Left hindlimb (tissue), 1 donor: Measurements from ENCODE around the gene MRPL4.
"Not testable (repeated sequence)": the region's sequence is repeated elsewhere in the genome, so short reads cannot be mapped to it uniquely, and the experiment has no call there.

Experiments
- DNase-seq: peaks from one replicate; pipeline ENCODE4 v3.0.0-alpha.2; 2018

MRPL4 gene

DNA sequence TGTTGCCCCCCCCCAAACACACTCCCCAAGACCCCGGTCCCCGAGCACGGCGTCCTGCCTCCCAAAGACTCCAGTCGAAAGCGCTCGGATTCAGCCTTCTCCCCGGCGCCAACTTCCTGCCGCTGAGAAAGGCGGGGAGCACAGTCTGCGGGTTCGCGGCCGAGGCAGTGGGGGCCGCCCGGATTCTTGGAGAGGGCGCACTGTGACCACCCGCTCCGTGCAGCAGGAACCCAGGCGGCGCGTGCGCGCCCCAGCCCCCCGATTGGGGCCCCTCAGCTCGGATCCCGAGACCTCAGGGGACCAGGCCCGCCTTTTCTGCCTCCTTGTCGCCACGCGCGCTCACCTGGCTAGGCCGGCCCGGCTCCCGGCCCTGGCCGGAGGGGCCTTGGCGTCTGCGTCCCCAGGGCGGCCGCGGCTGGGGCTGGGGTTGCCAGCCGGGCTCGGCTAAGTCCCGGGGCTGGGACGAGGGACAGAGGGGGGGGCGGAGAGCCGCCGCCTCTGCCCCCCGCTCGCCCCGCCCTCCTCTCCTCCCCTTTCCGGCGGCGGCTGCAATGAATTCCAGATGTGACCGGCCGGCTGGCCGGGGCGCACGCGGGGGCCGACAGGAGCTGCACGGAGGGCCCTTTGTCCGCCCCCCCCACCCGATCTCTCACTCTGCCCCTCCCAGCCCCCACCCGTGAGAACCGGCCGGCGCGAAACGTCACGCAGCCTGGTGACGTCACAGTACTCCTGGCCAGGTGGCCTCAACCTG is 21.0 kb upstream of the MRPL4 start, which contains the start of gene S1PR2:
Gene S1PR2, minus strand, starts transcription at position 471 of the 751 bp plus-strand sequence. CDS start 6,426 bp downstream, outside the sequence.
- peak; percentile 92 for DNase-seq

DNA sequence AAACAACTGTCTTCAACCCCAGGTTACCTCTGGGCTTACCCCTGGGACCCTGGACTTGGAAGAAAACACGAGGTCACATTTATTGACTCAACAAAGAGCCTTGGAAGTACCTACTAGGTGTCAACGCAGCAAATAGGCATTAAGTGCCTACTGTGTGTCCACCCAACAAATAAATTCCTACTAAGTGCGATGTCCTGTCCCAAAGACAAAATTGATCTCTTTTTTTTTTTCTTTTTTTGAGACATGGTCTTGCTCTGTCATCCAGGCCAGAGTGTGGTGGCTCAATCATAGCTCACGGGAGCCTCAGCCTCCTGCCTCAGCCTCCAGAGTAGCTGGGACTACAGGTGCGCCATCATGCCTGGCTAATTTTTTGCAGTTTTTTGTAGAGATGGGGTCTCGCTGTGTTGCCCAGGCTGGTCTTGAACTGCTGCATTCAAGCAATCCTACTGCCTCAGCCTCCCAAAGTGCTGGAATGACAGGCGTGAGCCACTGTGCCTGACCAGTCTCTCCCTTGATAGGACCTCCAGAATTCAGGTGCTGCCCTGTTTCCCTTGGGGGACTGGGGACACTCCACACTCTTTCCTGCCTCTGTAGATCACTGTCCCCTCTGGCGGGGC is 20.3 kb upstream of the MRPL4 start:
- no peak for DNase-seq

DNA sequence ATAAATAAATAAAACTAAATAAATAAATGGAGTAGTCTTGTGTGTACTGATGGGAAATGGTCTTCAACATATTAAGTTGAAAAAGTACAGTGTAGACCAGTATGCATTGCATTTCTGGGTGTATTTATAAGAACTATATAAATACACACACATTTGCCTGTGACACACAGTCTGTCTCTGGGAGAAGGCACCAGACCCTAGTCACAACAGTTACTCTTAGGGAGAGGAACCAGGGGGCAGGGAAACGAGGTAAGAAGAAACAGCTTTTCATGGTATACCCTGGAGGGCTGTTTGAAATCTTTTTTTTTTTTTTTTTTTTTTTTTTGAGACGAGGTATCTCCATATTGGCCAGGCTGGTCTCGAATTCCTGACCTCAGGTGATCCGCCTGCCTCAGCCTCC is 18.1 kb upstream of the MRPL4 start:
- DNase-seq: no peak

DNA sequence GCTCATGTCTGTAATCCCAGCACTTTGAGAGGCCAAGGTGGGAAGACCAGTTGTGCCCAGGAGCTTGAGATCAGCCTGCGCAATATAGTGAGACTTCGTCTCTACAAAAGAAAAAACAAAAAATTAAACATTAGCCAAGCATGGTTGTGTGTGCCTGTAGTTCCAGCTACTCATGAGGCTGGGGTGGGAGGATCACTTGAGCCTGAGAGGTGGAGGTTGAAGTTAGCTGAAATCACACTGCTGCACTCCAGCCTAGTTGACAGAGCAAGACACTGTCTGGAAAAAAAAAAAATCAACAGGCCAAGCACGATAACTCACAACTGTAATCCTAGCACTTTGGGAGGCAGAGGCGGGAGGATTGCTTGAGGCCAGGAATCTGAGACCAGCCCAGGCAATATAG is 17.0 kb upstream of the MRPL4 start:
- no peak for DNase-seq

DNA sequence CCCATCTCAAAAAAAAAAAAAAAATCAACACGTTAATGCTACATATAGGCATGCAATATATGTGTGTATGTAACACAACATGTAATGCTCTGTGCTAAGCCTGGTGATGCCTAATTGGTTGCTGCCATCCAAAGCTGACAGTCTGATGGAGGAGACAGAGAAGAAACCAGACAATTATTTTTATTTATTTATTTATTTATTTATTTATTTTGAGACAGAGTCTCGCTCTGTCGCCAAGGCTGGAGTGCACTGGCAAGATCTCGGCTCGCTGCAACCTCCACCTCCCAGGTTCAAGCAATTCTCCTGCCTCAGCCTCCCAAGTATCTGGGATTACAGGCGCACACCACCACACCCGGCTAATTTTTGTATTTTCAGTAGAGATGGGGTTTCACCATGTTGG is 16.6 kb upstream of the MRPL4 start:
- DNase-seq: not testable (repeated sequence)

DNA sequence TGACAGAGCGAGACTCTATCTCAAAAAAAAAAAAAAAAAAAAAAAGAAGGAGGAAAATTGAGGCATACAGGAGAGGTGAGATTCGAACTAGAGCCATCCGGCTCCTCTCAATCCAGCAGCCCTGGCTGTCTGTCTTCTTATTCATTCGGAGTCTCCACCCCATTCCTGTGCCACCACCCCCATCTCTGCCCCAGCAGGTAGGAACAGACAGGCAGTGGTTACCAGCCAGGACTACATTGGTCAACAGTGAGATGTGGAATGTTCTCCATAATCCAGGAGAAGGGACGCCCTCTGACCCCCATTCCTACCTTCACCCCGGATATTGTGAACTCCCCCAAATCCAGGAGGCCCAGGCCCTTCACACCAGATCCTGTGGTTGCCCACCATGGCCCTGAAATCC is 14.3 kb upstream of the MRPL4 start:
- DNase-seq: no peak

DNA sequence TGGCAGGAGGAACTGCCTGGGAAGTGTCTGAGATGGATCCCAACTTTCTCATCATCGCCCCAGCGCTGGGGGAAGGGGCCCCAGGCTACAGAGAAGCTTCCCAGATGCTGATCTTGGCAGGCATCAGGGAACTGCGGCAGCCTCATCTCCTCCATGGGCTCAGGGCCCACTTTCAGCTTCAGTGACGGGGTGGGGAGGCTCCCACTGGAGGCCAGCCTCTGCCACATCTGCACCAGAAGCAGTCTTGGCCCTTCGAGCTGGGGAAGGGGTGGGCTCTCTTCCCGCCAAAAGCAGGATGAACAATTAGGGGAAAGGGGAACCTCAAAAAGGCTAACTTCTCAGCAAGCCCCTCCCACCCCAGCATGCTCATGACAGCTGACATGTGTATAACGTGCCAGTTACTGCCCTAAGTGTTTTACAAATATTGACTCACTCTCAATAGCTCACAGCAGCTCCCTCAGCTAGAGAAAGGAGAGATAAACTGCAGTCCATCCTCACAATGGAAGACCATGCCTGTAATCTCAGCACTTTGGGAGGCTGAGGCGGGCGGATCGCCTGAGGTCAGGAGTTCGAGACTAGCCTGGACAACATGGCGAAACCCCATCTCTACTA is 13.7 kb upstream of the MRPL4 start:
- DNase-seq: peak; percentile 92

DNA sequence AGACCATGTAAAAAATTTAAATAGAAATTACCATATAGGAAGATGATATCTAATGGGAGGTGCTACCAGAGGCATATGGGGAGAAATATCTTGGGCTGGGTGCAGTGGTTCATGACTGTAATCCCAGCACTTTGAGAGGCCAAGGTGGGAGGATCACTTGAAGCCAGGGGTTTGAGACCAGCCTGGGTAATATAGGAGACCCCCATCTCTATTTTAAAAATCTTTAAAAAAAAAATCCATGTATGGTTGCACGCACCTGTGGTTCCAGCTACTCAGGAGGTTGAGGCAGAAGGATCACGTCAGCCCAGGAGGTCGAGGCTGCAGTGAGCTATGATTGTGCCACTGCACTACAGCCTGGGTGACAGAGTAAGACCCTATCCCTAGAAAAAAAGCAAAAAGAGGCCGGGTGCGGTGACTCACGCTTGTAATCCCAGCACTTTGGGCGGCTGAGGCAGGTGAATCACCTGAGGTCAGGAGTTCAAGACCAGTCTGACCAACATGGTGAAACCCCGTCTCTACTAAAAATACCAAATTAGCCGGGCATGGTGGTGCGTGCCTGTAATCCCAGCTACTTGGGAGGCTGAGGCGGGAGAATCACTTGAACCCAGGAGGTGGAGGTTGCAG is 10.1 kb upstream of the MRPL4 start:
- DNase-seq: not testable (repeated sequence)

DNA sequence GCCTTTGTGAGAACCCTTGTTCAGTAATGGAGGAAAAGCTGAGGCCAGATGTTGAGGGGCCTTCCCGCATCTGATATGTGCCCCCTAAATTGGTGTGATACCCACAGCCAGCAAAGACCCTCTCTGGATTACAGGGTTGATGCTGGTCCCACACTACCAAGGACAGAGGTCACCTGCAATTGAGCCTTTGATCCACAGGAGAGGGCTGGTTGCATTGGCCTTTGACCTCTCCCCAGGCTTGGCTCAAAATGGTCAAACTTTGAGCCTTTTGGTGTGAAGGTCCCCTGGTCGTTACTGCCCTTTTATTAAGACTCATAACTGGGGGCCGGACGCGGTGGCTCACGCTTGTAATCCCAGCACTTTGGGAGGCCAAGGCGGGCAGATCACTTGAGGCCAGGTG is 8.4 kb upstream of the MRPL4 start:
- DNase-seq: no peak

DNA sequence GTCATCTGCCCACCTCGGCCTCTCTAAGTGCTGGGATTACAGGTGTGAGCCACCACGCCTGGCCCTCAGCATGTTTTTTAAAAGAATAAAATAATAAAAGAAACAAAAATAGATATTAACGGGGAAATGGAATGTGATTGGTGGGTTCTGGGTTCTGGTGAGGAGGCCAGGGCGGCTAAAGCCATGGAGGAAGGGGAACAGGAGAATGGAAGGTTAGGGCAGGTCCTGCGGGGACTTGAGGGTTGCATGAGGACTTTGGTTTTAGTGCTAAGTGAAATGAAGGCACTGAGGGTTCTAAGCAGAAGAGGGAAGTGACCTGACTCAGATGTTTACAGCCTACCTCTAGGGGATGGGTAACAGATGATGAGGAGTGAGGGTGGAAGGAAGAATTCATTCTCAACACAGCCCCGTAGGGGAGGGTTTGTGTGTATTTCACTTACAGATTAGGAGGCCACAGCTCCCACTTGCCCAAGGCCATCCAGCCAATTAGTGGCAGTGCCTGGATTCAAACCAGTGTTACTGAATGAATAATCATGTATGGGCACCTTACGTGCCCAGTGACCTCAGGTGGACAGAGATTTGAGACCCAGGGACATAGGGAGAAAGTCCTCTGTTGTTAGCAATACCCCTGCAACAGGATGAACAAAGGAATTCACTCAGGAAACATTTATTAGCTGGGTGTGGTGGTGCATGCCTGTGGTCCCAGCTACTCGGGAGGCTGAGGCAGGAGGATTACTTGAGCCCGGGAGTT is 6.7 kb upstream of the MRPL4 start:
- DNase-seq: no peak

DNA sequence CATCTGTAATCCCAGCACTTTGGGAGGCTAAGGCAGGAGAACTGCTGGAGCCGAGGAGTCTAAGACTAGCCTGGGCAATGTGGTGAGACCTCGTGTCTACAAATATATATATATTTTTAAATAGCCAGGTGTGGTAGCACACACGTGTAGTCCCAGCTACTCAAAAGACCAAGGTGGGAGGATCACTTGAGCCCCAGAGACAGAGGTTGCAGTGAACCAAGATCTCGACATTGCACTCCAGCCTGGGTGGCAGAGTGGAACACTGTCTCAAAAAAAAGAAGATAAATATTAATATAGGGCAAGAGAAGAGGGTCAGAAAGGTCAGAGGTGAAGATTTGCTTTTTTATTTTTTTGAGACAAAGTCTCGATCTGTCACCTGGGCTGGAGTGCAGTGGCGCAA is 5.5 kb upstream of the MRPL4 start:
- DNase-seq: no peak

DNA sequence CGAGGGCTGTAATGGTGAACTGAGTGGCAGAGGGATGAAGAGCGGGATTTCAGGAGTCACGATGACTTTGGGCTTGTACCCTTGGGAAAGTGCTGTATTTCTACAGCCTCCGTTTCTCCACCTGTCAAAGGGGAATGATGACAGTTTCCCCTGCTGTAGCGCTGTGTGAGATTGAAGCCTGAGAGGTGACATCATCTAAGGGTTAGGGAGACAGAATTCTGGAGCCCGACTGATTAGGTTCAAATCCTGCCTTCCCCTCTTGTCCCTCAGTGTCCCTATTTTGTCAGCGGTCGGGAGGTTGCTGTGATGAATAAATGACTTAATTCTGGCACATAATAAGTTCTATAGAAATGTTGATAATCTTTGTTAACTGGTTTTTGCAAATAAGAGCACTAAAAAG is 693 bp downstream of the MRPL4 start:
- no peak for DNase-seq

DNA sequence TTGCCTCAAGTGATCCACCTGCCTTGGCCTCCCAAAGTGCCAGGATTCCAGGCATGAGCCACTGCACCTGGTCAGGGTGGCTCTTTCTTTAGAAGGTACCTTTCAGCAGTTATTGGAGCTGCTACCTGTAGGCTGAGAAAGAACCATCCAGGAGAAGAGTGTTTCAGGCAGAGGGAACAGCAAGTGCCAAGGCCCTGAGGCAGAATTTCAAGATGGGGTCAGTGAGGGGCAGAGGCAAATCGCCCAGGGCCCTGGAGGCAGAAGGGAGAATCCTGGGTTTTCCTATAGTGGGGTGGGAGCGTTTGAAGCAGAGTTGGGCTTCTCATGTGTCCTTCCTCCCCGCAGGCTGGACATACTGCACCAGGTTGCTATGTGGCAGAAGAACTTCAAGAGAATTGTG is 2.2 kb downstream of the MRPL4 start:
- DNase-seq: no peak

DNA sequence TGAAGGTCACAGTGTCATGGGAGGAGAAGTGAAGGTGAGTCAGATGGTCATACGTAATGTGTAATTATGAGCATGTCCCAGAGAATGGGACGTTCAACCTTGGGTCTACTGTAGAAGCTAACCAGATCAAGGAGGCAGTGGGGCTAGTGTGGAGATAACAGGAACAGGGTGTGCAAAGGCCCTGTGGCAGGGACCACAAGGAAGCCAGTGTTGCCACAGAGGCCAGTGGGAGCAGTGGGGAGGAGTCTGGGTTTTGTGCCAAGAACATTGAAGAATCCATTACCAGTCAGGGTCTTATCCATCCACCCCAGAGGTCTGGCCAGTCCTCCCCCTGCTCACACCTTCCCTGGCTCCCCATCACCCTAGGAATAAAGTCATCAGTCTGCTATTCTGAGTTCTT is 3.3 kb downstream of the MRPL4 start:
- no peak for DNase-seq

DNA sequence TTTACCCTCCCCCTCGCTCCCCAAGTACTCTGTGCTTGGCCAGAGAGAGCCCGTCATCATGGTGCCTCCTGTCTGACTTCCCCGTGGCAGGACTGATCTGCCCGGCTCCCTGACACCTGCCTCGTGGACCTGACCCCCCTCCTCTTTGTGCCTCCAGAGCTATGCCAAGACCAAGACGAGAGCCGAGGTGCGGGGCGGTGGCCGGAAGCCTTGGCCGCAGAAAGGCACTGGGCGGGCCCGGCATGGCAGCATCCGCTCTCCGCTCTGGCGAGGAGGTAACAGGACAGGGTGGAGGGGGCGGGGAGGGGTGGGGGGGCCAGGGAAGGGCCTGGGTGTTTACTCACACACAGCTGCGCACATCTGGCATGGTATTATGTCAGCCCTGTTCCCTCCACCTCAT is 4.5 kb downstream of the MRPL4 start:
- no peak for DNase-seq

DNA sequence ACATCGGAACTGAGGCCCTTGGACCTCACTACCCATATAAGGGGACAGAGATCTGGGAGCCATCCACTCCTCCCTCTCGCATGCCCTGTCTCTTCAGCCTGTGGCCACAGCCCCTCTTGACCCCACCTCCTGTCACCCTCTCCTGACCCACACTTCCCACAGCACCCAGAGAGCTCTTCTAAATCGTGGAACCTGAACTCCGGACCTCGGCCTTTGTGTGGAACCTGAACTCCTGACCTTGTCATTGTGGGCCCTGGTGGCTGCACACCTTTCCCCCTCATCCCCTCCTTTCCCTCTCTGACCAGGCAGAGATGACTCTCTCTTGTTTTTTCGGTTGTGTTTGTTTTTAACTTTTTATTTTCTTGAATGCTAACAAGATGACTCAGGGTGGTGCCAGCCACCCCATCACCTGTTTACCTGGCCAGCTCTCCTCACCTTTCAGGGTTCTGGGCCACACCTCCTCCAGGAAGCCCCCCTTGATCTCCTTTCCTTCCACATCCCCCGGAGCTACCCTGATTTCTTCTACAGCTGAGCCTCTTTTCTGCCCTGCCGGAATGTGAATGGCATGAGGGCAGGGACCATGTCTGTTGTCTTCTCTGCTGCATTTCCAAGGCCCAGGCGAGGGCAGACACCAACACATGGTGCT is 5.1 kb downstream of the MRPL4 start:
- no peak for DNase-seq

DNA sequence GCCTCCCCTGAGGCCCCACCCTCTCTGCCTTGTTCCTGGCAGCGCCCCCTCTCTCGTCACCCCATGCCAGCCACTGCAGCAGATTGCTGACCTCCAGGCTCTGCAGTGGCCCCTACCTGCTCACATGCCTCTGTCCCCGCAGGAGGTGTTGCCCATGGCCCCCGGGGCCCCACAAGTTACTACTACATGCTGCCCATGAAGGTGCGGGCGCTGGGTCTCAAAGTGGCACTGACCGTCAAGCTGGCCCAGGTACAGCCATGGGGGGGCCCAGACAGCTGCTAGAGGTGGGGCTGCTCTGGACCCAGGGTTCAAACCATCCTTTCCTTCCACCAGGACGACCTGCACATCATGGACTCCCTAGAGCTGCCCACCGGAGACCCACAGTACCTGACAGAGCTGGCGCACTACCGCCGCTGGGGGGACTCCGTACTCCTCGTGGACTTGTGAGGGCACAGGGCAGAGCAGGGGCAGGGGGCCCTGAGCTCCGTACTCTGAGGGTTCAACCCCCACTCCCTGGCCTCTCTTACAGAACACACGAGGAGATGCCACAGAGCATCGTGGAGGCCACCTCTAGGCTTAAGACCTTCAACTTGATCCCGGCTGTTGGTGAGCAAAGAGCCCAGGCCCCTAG is 6.2 kb downstream of the MRPL4 start:
- no peak for DNase-seq

DNA sequence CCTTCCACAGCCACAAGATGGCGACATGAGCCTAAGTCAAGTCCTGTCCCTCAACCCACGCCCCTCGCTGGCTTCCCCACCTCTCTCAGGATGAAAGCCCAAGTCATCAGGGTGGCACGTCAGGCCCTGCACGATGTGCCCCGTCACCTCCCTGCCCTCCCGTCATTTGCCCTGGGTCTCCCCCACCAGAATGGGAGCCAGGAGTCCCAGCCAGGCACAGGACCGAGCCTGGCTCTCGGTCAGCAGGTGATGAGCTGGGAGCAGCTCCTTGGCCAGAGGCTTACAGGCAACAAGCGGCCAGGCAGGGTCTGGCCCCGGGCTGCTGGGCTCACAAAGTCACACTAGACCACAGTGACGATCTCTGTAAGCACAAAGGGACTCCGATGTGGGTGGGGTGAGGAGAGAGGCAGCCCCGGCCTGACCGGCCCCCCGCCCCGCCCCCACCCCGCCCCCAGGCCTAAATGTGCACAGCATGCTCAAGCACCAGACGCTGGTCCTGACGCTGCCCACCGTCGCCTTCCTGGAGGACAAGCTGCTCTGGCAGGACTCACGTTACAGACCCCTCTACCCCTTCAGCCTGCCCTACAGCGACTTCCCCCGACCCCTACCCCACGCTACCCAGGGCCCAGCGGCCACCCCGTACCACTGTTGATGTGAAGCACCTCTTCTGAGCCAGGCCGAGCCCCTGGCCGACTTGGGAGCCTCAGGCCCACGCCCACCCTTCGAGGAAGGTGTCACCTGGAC is 7.3 kb downstream of the MRPL4 start:
- peak; percentile 74 for DNase-seq

DNA sequence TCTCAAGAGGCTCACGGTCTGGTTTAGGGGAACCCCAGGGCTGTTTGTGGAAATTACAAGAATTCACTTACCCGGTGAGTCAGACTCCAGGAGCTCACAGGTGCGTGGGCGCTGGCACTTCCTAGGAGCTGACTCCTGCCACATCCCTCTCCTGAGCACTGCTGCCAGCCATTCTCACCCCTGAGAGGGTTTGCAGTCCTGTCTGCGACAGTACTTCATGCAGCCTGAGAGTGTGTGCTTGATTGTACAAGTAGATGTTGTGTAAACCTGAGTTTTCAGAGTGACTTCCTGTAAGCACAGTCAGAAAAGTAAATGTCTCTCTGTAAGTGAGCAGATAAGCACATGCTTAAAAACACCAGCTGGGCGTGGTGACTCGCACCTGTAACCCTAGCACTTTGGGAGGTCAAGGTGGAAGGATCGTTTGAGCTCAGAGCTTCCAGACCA is 8.1 kb downstream of the MRPL4 start:
- no peak for DNase-seq

DNA sequence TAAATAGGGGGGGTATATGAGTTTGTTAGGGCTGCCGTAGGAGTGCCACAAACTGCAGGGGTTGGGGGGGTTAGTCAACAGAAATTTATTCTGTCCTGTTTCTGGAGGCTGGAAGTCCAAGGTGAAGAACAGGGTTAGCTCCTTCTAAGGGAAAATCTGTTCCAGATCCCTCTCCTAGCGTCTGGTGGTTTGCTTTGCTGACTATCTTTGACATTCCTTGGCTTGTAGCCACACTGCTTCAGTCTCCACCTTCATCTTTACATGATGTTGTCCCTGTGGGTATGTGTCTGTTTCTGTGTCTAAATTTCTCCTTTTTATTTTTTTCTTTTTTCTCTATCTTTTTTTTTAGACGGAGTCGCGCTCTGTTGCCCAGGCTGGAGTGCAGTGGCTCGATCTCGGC is 10.8 kb downstream of the MRPL4 start:
- DNase-seq: no peak

DNA sequence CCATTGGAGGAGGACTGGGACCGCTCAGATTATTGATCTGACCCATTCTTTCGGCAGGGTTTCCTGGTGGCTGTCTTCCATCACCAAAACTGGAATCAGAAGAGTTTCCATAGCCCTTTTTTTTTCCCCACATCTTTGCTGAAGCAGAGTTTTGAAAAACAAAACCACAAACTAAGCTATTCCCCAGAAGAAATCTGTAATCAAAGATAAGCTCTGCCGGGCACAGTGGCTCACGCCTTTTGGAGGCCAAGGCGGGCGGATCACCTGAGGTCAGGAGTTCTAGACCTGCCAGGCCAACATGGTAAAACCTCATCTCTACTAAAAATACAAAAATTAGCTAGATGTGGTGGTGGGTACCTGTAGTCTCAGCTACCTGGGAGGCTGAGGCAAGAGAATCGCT is 14.7 kb downstream of the MRPL4 start:
- no peak for DNase-seq
